Pancreas (tissue), 10 donors: ENCODE measurements around the gene VPS37C. TPM values are rescaled to one million over a fixed set of nuclear protein-coding genes. Genes with fewer than 3 reads are reported as not detected.

Source experiments
- ATAC-seq, 4 donors: fragments of 200-7000 bp; cut with Tn5 transposase; one replicate each; pipeline versions ENCODE4 v1.8.0 to v1.9.1; 2020; ENCODE audit warnings: mild to moderate bottlenecking in 4 of 4, moderate library complexity in 4 of 4
- DNase-seq, 6 donors: peaks; one replicate each; pipeline ENCODE4 v3.0.0-alpha.2; 2020
- FAIRE-seq: peaks from 2 replicates; lab custom pipeline; 2012; peaks lifted over from hg19 to GRCh38; lab: Jason Lieb, UNC
- H3K27ac ChIP-seq, 4 donors: fragments of 200-600 bp; sonication (generic); 1 replicate in 3 of 4; 2 replicates in 1 of 4; pipeline versions ENCODE4 v1.5.0 to v1.8.0; 2020
- H3K27me3 ChIP-seq, 4 donors: fragments of 200-600 bp; one replicate each; pipeline ENCODE4 v1.8.0; 2021
- H3K36me3 ChIP-seq, 3 donors: fragments of 200-600 bp; sonication (generic) in 1 of 3; one replicate each; pipeline versions ENCODE4 v1.5.0 to v1.8.0; 2020 to 2021
- H3K4me1 ChIP-seq, 3 donors: fragments of 200-600 bp; one replicate each; pipeline ENCODE4 v1.8.0; 2021
- H3K4me3 ChIP-seq, 4 donors: fragments of 200-600 bp; sonication (generic) in 2 of 4; one replicate each; pipeline versions ENCODE4 v1.5.0 to v1.8.0; 2020 to 2021
- H3K9me3 ChIP-seq, 4 donors: fragments of 200-600 bp; one replicate each; pipeline ENCODE4 v1.8.0; 2021
- WGBS, 2 donors: extraction: QIAGEN DNeasy Blood & Tissue Kit; methylation state at CpG; one replicate each; pipeline ENCODE4 v1.1.7; 2013; 5-methylcytosine and 5-hydroxymethylcytosine counted together
- intact Hi-C, 3 donors: fragments of 100-400 bp; cut with DNase I; formaldehyde crosslinking; loops; one replicate each; pipeline versions ENCODE4 v1.11.1 to v1.14.2; 2022
- polyA plus RNA-seq, 2 donors: library from polyadenylated mRNA; stranded (reverse); fragments of 200-250 nt; gene quantifications; one replicate each; pipeline ENCODE4 v1.2.3, GENCODE V29; 2013
- total RNA-seq, 6 donors: library from RNA; stranded (reverse); fragmentation: NEBNext Ultra II Directional in 4 of 6; extraction: Animal tissue kit (Norgen Biotek cat#: 25700) in 4 of 6; gene quantifications; one replicate each; pipeline versions ENCODE4 v1.2.1 to v1.2.4, GENCODE V29; 2021 to 2023
- TF ChIP-seq, protein P1 (sequence below), 4 donors: fragments of 200-600 bp; sonication (generic) in 3 of 4; IDR thresholded peaks; one replicate each; pipeline versions ENCODE4 v1.5.0 to v1.8.0; 2021; ENCODE audit warnings: antibody characterized with exemption in 4 of 4
- donor health status: healthy with polysubstance abuse.
- donor health status: DM: no; HTN: no; CAD: no; lungs with moderate emphysema.
- donor health status: DM: no; HTN: no; CAD: no.
- donor health status: control.
- donor health status: control.
- donor health status: Bipolar disorder and iron deficiency.
- donor health status: DM: yes; HTN: yes; CAD: no.
- donor health status: DM: no; HTN: no; CAD: no.
- donor health status: DM: no; HTN: no; CAD: no.
- donor health status: DM: yes; HTN: yes; CAD: no.

VPS37C gene
- total and polyA plus RNA-seq, 8 donors = 12.1 to 25.7 (median 16.2) TPM

GRCh38 chr11:61174273-61174672 lies 13.0 kb upstream of the VPS37C start:
- H3K4me1 ChIP-seq = peaks cover 0 to 18% (median 0%) of the 10 kb centered on the region in 3 donors
- TF ChIP-seq, protein P1, sequence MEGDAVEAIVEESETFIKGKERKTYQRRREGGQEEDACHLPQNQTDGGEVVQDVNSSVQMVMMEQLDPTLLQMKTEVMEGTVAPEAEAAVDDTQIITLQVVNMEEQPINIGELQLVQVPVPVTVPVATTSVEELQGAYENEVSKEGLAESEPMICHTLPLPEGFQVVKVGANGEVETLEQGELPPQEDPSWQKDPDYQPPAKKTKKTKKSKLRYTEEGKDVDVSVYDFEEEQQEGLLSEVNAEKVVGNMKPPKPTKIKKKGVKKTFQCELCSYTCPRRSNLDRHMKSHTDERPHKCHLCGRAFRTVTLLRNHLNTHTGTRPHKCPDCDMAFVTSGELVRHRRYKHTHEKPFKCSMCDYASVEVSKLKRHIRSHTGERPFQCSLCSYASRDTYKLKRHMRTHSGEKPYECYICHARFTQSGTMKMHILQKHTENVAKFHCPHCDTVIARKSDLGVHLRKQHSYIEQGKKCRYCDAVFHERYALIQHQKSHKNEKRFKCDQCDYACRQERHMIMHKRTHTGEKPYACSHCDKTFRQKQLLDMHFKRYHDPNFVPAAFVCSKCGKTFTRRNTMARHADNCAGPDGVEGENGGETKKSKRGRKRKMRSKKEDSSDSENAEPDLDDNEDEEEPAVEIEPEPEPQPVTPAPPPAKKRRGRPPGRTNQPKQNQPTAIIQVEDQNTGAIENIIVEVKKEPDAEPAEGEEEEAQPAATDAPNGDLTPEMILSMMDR (IDR thresholded peaks at IDR 0.05) = no peak
- 35 to 38% methylated on average over 6 of the region's 6 CpGs for WGBS, 2 donors
- no peak overlapping the region for H3K4me3 ChIP-seq
- H3K36me3 ChIP-seq = no peaks in the 10 kb centered on the region
- no peaks in the 10 kb centered on the region for H3K9me3 ChIP-seq
- ATAC-seq (peak; percentile 61 to 92 (median 90)), DNase-seq (peak in 4 of 6 donors; percentile 57 to 81 (median 63)), FAIRE-seq (no peak)
- intact Hi-C loops = no loop called here
- H3K27ac ChIP-seq = peak overlapping the region in 2 of 4 donors; percentile 53 to 74
- no peaks in the 10 kb centered on the region for H3K27me3 ChIP-seq

DNA sequence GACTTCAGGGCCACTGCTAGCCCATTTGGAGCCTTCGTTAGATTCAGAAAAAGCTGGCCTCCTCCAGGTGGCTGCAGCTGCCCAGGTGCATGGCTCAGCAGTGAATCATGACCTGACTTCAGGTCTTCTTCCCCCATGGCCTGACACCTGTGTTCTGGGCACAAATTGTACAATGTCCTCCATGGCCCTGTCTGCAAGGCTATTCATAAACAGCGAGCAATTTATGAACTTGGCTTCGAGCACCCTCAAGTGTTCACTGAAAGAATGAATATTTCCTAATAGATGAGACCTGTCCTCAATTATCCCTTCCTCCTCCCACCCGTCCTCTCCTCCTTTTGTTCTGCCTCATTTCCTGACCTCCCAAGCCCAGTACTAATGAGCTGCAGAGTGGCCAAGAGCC lies 12.2 kb upstream of the VPS37C start:
- Histone ChIP-seq H3K27ac (peak overlapping the region in 2 of 4 donors; percentile 53 to 74), H3K27me3 (no peaks in the 10 kb centered on the region), H3K4me1 (peaks cover 0 to 18% (median 0%) of the 10 kb centered on the region in 3 donors), H3K9me3 (no peaks in the 10 kb centered on the region), H3K4me3 (no peak overlapping the region), H3K36me3 (no peaks in the 10 kb centered on the region)
- ATAC-seq = peak in 3 of 4 donors; percentile 64 to 70 (median 65)
- 75 to 79% methylated on average over 4 of the region's 4 CpGs for WGBS, 2 donors
- TF ChIP-seq, protein P1 (IDR thresholded peaks at IDR 0.05) = no peak
- intact Hi-C loops = no loop called here
- FAIRE-seq = no peak
- peak in 1 of 6 donors; percentile 53 for DNase-seq

DNA sequence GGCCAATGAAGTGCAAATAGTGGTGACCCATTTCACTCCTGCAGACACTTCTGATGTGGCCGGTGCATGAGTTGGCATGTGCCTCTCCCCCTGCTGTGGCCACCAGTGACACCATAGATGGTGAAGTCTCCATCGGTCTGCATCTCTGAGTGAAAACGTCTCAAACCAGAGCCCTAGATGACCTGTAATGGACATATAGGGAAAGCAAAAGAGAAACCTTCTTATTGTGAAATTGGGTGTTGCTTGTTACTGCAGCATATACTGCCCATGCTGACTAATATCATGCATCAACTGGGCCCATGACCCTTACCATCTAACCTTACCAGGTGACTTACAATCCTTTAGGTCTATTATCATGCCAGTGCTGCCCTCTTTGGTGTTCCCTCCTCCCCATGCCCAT lies 11.7 kb upstream of the VPS37C start:
- Histone ChIP-seq H3K4me3 (no peak overlapping the region), H3K4me1 (peaks cover 0 to 18% (median 0%) of the 10 kb centered on the region in 3 donors), H3K27ac (peak overlapping the region in 2 of 4 donors; percentile 53 to 74), H3K9me3 (no peaks in the 10 kb centered on the region), H3K27me3 (no peaks in the 10 kb centered on the region), H3K36me3 (no peaks in the 10 kb centered on the region)
- intact Hi-C loops = no loop called here
- no peak for FAIRE-seq
- ATAC-seq = no peak
- DNase-seq = no peak
- TF ChIP-seq, protein P1 (IDR thresholded peaks at IDR 0.05) = no peak
- 90 to 92% methylated on average over 3 of the region's 3 CpGs for WGBS, 2 donors

- no peaks in the 10 kb centered on the region for H3K9me3 ChIP-seq
- no peak overlapping the region for H3K4me3 ChIP-seq
- TF ChIP-seq, protein P1 (IDR thresholded peaks at IDR 0.05) = no peak
- FAIRE-seq = no peak
- no peak for DNase-seq
- intact Hi-C loops = no loop called here
- no peaks in the 10 kb centered on the region for H3K27me3 ChIP-seq
- no peaks in the 10 kb centered on the region for H3K36me3 ChIP-seq
- H3K4me1 ChIP-seq = peaks cover 0 to 18% (median 0%) of the 10 kb centered on the region in 3 donors
- WGBS, 2 donors = 83 to 86% methylated on average over 5 of the region's 5 CpGs
- no peak overlapping the region for H3K27ac ChIP-seq
- ATAC-seq = no peak
These were observed 11.1 kb upstream of the VPS37C start for GRCh38 chr11:61172356-61172755.

DNA sequence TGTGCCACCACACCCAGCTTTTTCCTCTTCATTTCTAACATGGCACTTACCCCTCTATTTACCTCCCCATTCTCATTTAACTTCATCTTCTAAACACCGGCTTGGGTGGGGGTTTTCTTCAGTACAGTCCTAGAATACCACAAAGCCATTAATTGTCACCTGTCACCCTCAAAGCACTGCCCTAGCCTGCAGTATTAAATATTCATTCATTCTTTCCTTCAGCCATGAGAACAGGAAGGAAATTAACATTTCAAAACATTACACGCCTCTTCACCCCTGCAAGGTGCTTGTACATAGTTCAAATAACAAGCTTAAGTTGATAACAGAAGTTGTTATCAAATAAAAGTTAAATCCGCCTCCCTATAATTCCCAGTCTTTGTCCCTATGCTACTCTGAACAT lies 10.7 kb upstream of the VPS37C start:
- H3K9me3 ChIP-seq = no peaks in the 10 kb centered on the region
- FAIRE-seq (no peak), DNase-seq (no peak), ATAC-seq (no peak)
- peaks cover 0 to 18% (median 0%) of the 10 kb centered on the region in 3 donors for H3K4me1 ChIP-seq
- no peaks in the 10 kb centered on the region for H3K27me3 ChIP-seq
- TF ChIP-seq, protein P1 (IDR thresholded peaks at IDR 0.05) = no peak
- H3K4me3 ChIP-seq = no peak overlapping the region
- no peaks in the 10 kb centered on the region for H3K36me3 ChIP-seq
- no peak overlapping the region for H3K27ac ChIP-seq
- 70% methylated on average over 3 of the region's 3 CpGs for WGBS, 2 donors
- intact Hi-C loops = no loop called here
